ENCODE data around the gene CHMP6.

CHMP6 gene

GRCh38 chr17:81032641-81033480 lies 41.2 kb downstream of the CHMP6 start:
- FAIRE-seq: no peak

GRCh38 chr17:81033535-81034167 lies 42.0 kb downstream of the CHMP6 start:
- FAIRE-seq: no peak

- no peak for FAIRE-seq
Measured at GRCh38 chr17:81034168-81034777, 42.6 kb downstream of the CHMP6 start.

GRCh38 chr17:81034779-81035520 lies 43.3 kb downstream of the CHMP6 start, which contains the start of gene BAIAP2:
Gene BAIAP2 (plus strand): TSS chr17:81035151. CDS start chr17:81035255, 104 bp downstream.
- no peak for FAIRE-seq

- no peak for FAIRE-seq
Measured at GRCh38 chr17:81035521-81036196, 44.0 kb downstream of the CHMP6 start.

GRCh38 chr17:81036197-81036941 lies 44.7 kb downstream of the CHMP6 start:
- no peak for FAIRE-seq

- no peak for FAIRE-seq
Measured at GRCh38 chr17:81037026-81037797, 45.6 kb downstream of the CHMP6 start.

- FAIRE-seq: no peak
Measured at GRCh38 chr17:81037798-81038733, 46.4 kb downstream of the CHMP6 start.

GRCh38 chr17:81039096-81039495 lies 47.5 kb downstream of the CHMP6 start:
- no peak for FAIRE-seq

- FAIRE-seq: no peak
Measured at GRCh38 chr17:81039854-81040758, 48.5 kb downstream of the CHMP6 start.

GRCh38 chr17:81040791-81041337 lies 49.2 kb downstream of the CHMP6 start:
- FAIRE-seq: no peak

GRCh38 chr17:81042606-81043005 lies 51.0 kb downstream of the CHMP6 start:
- FAIRE-seq: no peak

GRCh38 chr17:81043319-81043724 lies 51.7 kb downstream of the CHMP6 start:
- no peak for FAIRE-seq

GRCh38 chr17:81043725-81044427 lies 52.2 kb downstream of the CHMP6 start:
- FAIRE-seq: peak; percentile 97

- no peak for FAIRE-seq
Measured at GRCh38 chr17:81044428-81044763, 52.8 kb downstream of the CHMP6 start.

GRCh38 chr17:81044764-81045589 lies 53.3 kb downstream of the CHMP6 start:
- FAIRE-seq: no peak

- FAIRE-seq: no peak
Measured at GRCh38 chr17:81045590-81046095, 54.0 kb downstream of the CHMP6 start.
